ENCODE data around the gene ACSS3.

ACSS3 gene

GRCh38 chr12:81231574-81232368, 153.9 kb downstream of the ACSS3 start:
- DNase-seq = no peak

- DNase-seq = no peak
Observed at GRCh38 chr12:81245458-81245857, 167.6 kb downstream of the ACSS3 start.

GRCh38 chr12:81245907-81246570, 168.2 kb downstream of the ACSS3 start:
- DNase-seq = no peak

- no peak for DNase-seq
Observed at GRCh38 chr12:81249976-81250375, 172.1 kb downstream of the ACSS3 start.

- DNase-seq = no peak
Observed at GRCh38 chr12:81252228-81252627, 174.3 kb downstream of the ACSS3 start.

GRCh38 chr12:81253360-81253759, 175.5 kb downstream of the ACSS3 start:
- DNase-seq = no peak

GRCh38 chr12:81255456-81255855, 177.6 kb downstream of the ACSS3 start:
- DNase-seq = no peak

GRCh38 chr12:81255947-81256346, 178.1 kb downstream of the ACSS3 start:
- DNase-seq = no peak

GRCh38 chr12:81257947-81258551, 180.2 kb downstream of the ACSS3 start:
- no peak for DNase-seq

- no peak for DNase-seq
Observed at GRCh38 chr12:81259360-81259759, 181.5 kb downstream of the ACSS3 start.

GRCh38 chr12:81261508-81262207, 183.8 kb downstream of the ACSS3 start:
- no peak for DNase-seq

GRCh38 chr12:81263072-81263471, 185.2 kb downstream of the ACSS3 start:
- no peak for DNase-seq

GRCh38 chr12:81270385-81270784, 192.5 kb downstream of the ACSS3 start:
- DNase-seq = no peak

- DNase-seq = no peak
Observed at GRCh38 chr12:81274637-81275529, 197.0 kb downstream of the ACSS3 start.

- no peak for DNase-seq
Observed at GRCh38 chr12:81284137-81284536, 206.3 kb downstream of the ACSS3 start.

- no peak for DNase-seq
Observed at GRCh38 chr12:81288651-81289050, 210.8 kb downstream of the ACSS3 start.

GRCh38 chr12:81294325-81295190, 216.7 kb downstream of the ACSS3 start:
- no peak for DNase-seq

GRCh38 chr12:81295251-81295650, 217.4 kb downstream of the ACSS3 start:
- DNase-seq = no peak

GRCh38 chr12:81296556-81297305, 218.9 kb downstream of the ACSS3 start:
- DNase-seq = no peak

GRCh38 chr12:81297601-81298000, 219.7 kb downstream of the ACSS3 start:
- no peak for DNase-seq

GRCh38 chr12:81300454-81300853, 222.6 kb downstream of the ACSS3 start:
- DNase-seq = no peak
